Mucosa of rectum (tissue), 2 donors: ENCODE results near the gene NCF4.

Experiments used
- H3K27ac ChIP-seq, 2 donors: one replicate each; pipeline ENCODE4 v1.7.0; 2013; ENCODE audit warnings: inconsistent platforms in 2 of 2, low read depth in 2 of 2, low read length in 2 of 2
- H3K27me3 ChIP-seq, 2 donors: one replicate each; pipeline ENCODE4 v1.7.0; 2013; ENCODE audit warnings: low read length in 2 of 2; ENCODE audit not compliant: control insufficient read depth in 2 of 2, insufficient read depth in 2 of 2
- H3K36me3 ChIP-seq, 2 donors: one replicate each; pipeline ENCODE4 v1.7.0; 2013; ENCODE audit warnings: low read length in 2 of 2; ENCODE audit not compliant: control insufficient read depth in 2 of 2, insufficient read depth in 2 of 2
- H3K4me1 ChIP-seq, 2 donors: one replicate each; pipeline ENCODE4 v1.7.0; 2013; ENCODE audit warnings: low read length in 2 of 2, mild to moderate bottlenecking in 1 of 2; ENCODE audit not compliant: control insufficient read depth in 2 of 2, insufficient read depth in 2 of 2
- H3K4me3 ChIP-seq, 2 donors: one replicate each; pipeline ENCODE4 v1.7.0; 2013; ENCODE audit warnings: low read length in 2 of 2
- H3K9ac ChIP-seq, 2 donors: one replicate each; pipeline ENCODE4 v1.7.0; 2013; ENCODE audit warnings: low read length in 2 of 2, low read depth in 1 of 2, mild to moderate bottlenecking in 1 of 2
- H3K9me3 ChIP-seq, 2 donors: one replicate each; pipeline ENCODE4 v1.7.0; 2013; ENCODE audit warnings: low read length in 2 of 2; ENCODE audit not compliant: control insufficient read depth in 2 of 2
- donor health status: healthy.
- donor health status: Normal muscosa, but diverticular disease.

Gene NCF4

GRCh38 chr22:36891646-36892045, 30.8 kb downstream of the NCF4 start:
- H3K9ac ChIP-seq: no peak overlapping the region
- H3K36me3 ChIP-seq: no peaks in the 10 kb centered on the region
- no peaks in the 10 kb centered on the region for H3K27me3 ChIP-seq
- H3K4me3 ChIP-seq: no peak overlapping the region
- no peaks in the 10 kb centered on the region for H3K4me1 ChIP-seq
- no peak overlapping the region for H3K27ac ChIP-seq
- peaks cover 0 to 2% of the 10 kb centered on the region in 2 donors for H3K9me3 ChIP-seq

- Histone ChIP-seq H3K4me1 (no peaks in the 10 kb centered on the region), H3K27me3 (peaks cover 0 to under 1% of the 10 kb centered on the region in 2 donors), H3K27ac (no peak overlapping the region)
Measured at GRCh38 chr22:36892292-36892691, 31.5 kb downstream of the NCF4 start.

GRCh38 chr22:36893262-36893661, 32.5 kb downstream of the NCF4 start:
- Histone ChIP-seq H3K4me3 (no peak overlapping the region), H3K27ac (no peak overlapping the region), H3K36me3 (no peaks in the 10 kb centered on the region)

More at GRCh38 chr22:36892292-36892691, 31.5 kb downstream of the NCF4 start:
- Histone ChIP-seq H3K36me3 (no peaks in the 10 kb centered on the region), H3K9ac (no peak overlapping the region), H3K4me3 (no peak overlapping the region), H3K9me3 (peaks cover 0 to 2% of the 10 kb centered on the region in 2 donors)

GRCh38 chr22:36894266-36894665, 33.5 kb downstream of the NCF4 start:
- Histone ChIP-seq H3K36me3 (no peaks in the 10 kb centered on the region), H3K27ac (no peak overlapping the region), H3K27me3 (peaks cover 0 to 6% of the 10 kb centered on the region in 2 donors)

More at GRCh38 chr22:36893262-36893661, 32.5 kb downstream of the NCF4 start:
- Histone ChIP-seq H3K9me3 (peaks cover 0 to 2% of the 10 kb centered on the region in 2 donors), H3K9ac (no peak overlapping the region), H3K4me1 (no peaks in the 10 kb centered on the region), H3K27me3 (peaks cover 0 to 4% of the 10 kb centered on the region in 2 donors)

GRCh38 chr22:36897611-36898010, 36.8 kb downstream of the NCF4 start:
- no peak overlapping the region for H3K9ac ChIP-seq
- H3K4me3 ChIP-seq: no peak overlapping the region
- H3K27ac ChIP-seq: no peak overlapping the region
- no peaks in the 10 kb centered on the region for H3K36me3 ChIP-seq
- peaks cover 0 to 8% of the 10 kb centered on the region in 2 donors for H3K27me3 ChIP-seq
- peaks cover 0 to 2% of the 10 kb centered on the region in 2 donors for H3K9me3 ChIP-seq
- peaks cover 0 to 5% of the 10 kb centered on the region in 2 donors for H3K4me1 ChIP-seq

More at GRCh38 chr22:36894266-36894665, 33.5 kb downstream of the NCF4 start:
- peaks cover 0 to 2% of the 10 kb centered on the region in 2 donors for H3K9me3 ChIP-seq
- no peaks in the 10 kb centered on the region for H3K4me1 ChIP-seq
- H3K4me3 ChIP-seq: no peak overlapping the region
- H3K9ac ChIP-seq: no peak overlapping the region

GRCh38 chr22:36898690-36899089, 37.9 kb downstream of the NCF4 start:
- H3K4me3 ChIP-seq: no peak overlapping the region
- no peak overlapping the region for H3K27ac ChIP-seq
- H3K4me1 ChIP-seq: peaks cover 0 to 5% of the 10 kb centered on the region in 2 donors
- no peak overlapping the region for H3K9ac ChIP-seq
- no peaks in the 10 kb centered on the region for H3K36me3 ChIP-seq
- peaks cover 0 to 2% of the 10 kb centered on the region in 2 donors for H3K9me3 ChIP-seq
- peaks cover 0 to 8% of the 10 kb centered on the region in 2 donors for H3K27me3 ChIP-seq

- peak overlapping the region in 1 of 2 donors; percentile 78 for H3K27ac ChIP-seq
- peaks cover 0 to 2% of the 10 kb centered on the region in 2 donors for H3K9me3 ChIP-seq
- H3K4me1 ChIP-seq: peaks cover 0 to 5% of the 10 kb centered on the region in 2 donors
- H3K4me3 ChIP-seq: no peak overlapping the region
- H3K27me3 ChIP-seq: peaks cover 0 to 8% of the 10 kb centered on the region in 2 donors
- H3K9ac ChIP-seq: no peak overlapping the region
- no peaks in the 10 kb centered on the region for H3K36me3 ChIP-seq
Measured at GRCh38 chr22:36899498-36899897, 38.7 kb downstream of the NCF4 start.

- H3K27ac ChIP-seq: peak overlapping the region; percentile 44 to 78
- H3K9ac ChIP-seq: no peak overlapping the region
- H3K36me3 ChIP-seq: no peaks in the 10 kb centered on the region
- no peak overlapping the region for H3K4me3 ChIP-seq
- peaks cover 0 to 2% of the 10 kb centered on the region in 2 donors for H3K9me3 ChIP-seq
- peaks cover 0 to 8% of the 10 kb centered on the region in 2 donors for H3K27me3 ChIP-seq
- peaks cover 0 to 5% of the 10 kb centered on the region in 2 donors for H3K4me1 ChIP-seq
Measured at GRCh38 chr22:36900225-36900624, 39.4 kb downstream of the NCF4 start.

- Histone ChIP-seq H3K36me3 (no peaks in the 10 kb centered on the region), H3K9ac (peak overlapping the region in 1 of 2 donors; percentile 18), H3K27me3 (peaks cover 0 to 8% of the 10 kb centered on the region in 2 donors), H3K4me1 (peaks cover 0 to 5% of the 10 kb centered on the region in 2 donors), H3K4me3 (no peak overlapping the region), H3K9me3 (peaks cover 0 to under 1% of the 10 kb centered on the region in 2 donors), H3K27ac (peak overlapping the region; percentile 44 to 78)
Measured at GRCh38 chr22:36900880-36901279, 40.1 kb downstream of the NCF4 start.

- peaks cover 0 to 8% of the 10 kb centered on the region in 2 donors for H3K27me3 ChIP-seq
- H3K9me3 ChIP-seq: no peaks in the 10 kb centered on the region
- H3K4me1 ChIP-seq: peaks cover 0 to 5% of the 10 kb centered on the region in 2 donors
- H3K9ac ChIP-seq: peak overlapping the region in 1 of 2 donors; percentile 18
- H3K27ac ChIP-seq: peak overlapping the region; percentile 44 to 78
- H3K4me3 ChIP-seq: no peak overlapping the region
- H3K36me3 ChIP-seq: no peaks in the 10 kb centered on the region
Measured at GRCh38 chr22:36901411-36902142, 40.8 kb downstream of the NCF4 start.
